Central memory CD4-positive, alpha-beta T cell (primary cell): ENCODE results near the gene SERPINE2.

ENCODE experiments used
- DNase-seq: peaks from one replicate; pipeline ENCODE4 v3.0.0; 2022

Gene SERPINE2

GRCh38 chr2:223971731-223972130 lies 67.4 kb downstream of the SERPINE2 start:
- no peak for DNase-seq

- peak; percentile 35 for DNase-seq
Observed at GRCh38 chr2:223970343-223971128, 68.5 kb downstream of the SERPINE2 start.

- DNase-seq, result no peak
Observed at GRCh38 chr2:223969856-223970255, 69.2 kb downstream of the SERPINE2 start.

- DNase-seq, result no peak
Observed at GRCh38 chr2:223969315-223969714, 69.8 kb downstream of the SERPINE2 start.

- no peak for DNase-seq
Observed at GRCh38 chr2:223967981-223968380, 71.1 kb downstream of the SERPINE2 start.

- DNase-seq, result no peak
Observed at GRCh38 chr2:223959688-223960087, 79.4 kb downstream of the SERPINE2 start.

GRCh38 chr2:223957092-223957851 lies 81.8 kb downstream of the SERPINE2 start, which contains the start of gene MRPL44:
Gene MRPL44, plus strand, starts transcription at chr2:223957463. Its CDS starts 10 bp downstream, at chr2:223957473.
- peak; percentile 94 for DNase-seq

- DNase-seq, result no peak
Observed at GRCh38 chr2:223956300-223956699, 82.8 kb downstream of the SERPINE2 start.

- no peak for DNase-seq
Observed at GRCh38 chr2:223954401-223954800, 84.7 kb downstream of the SERPINE2 start.

GRCh38 chr2:223952280-223952968 lies 86.7 kb downstream of the SERPINE2 start:
- DNase-seq, result no peak

GRCh38 chr2:223950448-223951347 lies 88.4 kb downstream of the SERPINE2 start:
- no peak for DNase-seq

- no peak for DNase-seq
Observed at GRCh38 chr2:223949241-223949840, 89.7 kb downstream of the SERPINE2 start.

GRCh38 chr2:223947711-223948205 lies 91.3 kb downstream of the SERPINE2 start:
- DNase-seq, result no peak

- no peak for DNase-seq
Observed at GRCh38 chr2:223945755-223946154, 93.3 kb downstream of the SERPINE2 start.

- DNase-seq, result peak; percentile 72
Observed at GRCh38 chr2:223944703-223945531, 94.2 kb downstream of the SERPINE2 start, which contains the start of gene WDFY1. Gene WDFY1, minus strand, starts transcription at chr2:223945335. Its CDS starts 51 bp downstream, at chr2:223945284.

GRCh38 chr2:223944166-223944702 lies 94.9 kb downstream of the SERPINE2 start:
- DNase-seq, result no peak

GRCh38 chr2:223943561-223944008 lies 95.5 kb downstream of the SERPINE2 start:
- no peak for DNase-seq

- DNase-seq, result no peak
Observed at GRCh38 chr2:223943135-223943534, 96.0 kb downstream of the SERPINE2 start.

- peak; percentile 34 for DNase-seq
Observed at GRCh38 chr2:223941579-223942277, 97.4 kb downstream of the SERPINE2 start.
